GM19035 (cell line): ENCODE measurements around the gene SAA4.
"Not testable (repeated sequence)": the region's sequence is repeated elsewhere in the genome, so short reads cannot be mapped to it uniquely, and the experiment has no call there.

Source experiments
- ATAC-seq: cut with Tn5 transposase; IDR thresholded peaks from one replicate; pipeline ENCODE4 v1.9.1; 2021; ENCODE audit not compliant: unreplicated experiment

The SAA4 gene

GRCh38 chr11:18191376-18191775, 45.2 kb downstream of the SAA4 start:
- ATAC-seq: no peak

DNA sequence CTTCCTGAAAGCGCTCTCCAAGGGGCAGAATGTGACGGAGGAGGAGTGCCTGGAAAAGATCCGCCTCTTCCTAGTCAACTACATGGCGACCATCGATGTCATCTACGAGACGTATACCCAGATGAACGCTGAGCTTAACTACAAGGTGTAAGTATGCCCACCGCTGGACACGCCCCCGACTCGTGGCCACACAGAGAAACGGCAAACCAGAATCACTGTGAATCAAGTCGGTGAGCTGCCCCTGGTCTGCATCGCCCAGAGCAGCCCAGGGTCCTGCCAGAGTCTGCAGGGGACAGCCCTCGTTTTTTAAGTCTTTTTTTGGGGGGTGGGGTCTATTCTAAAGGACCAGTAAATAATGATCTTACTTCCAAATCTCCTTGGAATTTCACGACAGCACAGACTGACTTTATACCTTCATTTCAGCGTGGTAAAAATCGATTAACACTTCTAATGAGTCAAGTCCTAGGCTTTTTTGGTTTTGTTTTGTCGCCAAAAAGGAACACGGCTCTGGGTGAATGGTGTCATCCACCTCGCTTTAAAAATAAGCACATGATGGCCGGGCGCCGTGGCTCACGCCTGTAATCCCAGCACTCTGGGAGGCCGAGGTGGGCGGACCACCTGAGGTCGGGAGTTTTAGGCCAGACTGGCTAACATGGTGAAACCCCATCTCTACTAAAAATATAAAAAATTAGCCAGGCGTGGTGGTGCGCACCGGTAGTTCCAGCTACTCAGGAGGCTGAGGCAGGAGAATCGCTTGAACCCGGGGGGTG, 46.9 kb downstream of the SAA4 start:
- not testable (repeated sequence) for ATAC-seq

- ATAC-seq: no peak
These were observed 47.8 kb downstream of the SAA4 start for GRCh38 chr11:18188796-18189195.
